RWPE2 (cell line): ENCODE results near the gene HSPB2.

Experiments
- ATAC-seq: fragments of 200-7000 bp; cut with Tn5 transposase; 3 replicates; pipeline ENCODE4 v1.9.1; 2021; ENCODE audit warnings: low read depth
- DNase-seq: peaks from one replicate; pipeline ENCODE4 v3.0.0-alpha.2; 2020; ENCODE audit warnings: low spot score
- H3K27ac ChIP-seq: fragments of 450-650 bp; 2 replicates; pipeline ENCODE4 v1.5.1; 2017; ENCODE audit warnings: mild to moderate bottlenecking; ENCODE audit not compliant: poor library complexity, severe bottlenecking
- H3K27me3 ChIP-seq: fragments of 250-450 bp; sonication (Bioruptor Pico); 2 replicates; pipeline ENCODE4 v1.5.1; 2021; ENCODE audit warnings: mild to moderate bottlenecking, moderate library complexity; ENCODE audit not compliant: insufficient read depth, poor library complexity, severe bottlenecking
- H3K36me3 ChIP-seq: fragments of 250-450 bp; sonication (Bioruptor Pico); 2 replicates; pipeline ENCODE4 v1.5.1; 2020; ENCODE audit warnings: low read depth, mild to moderate bottlenecking, moderate library complexity
- H3K4me1 ChIP-seq: fragments of 250-450 bp; sonication (Bioruptor Pico); 2 replicates; pipeline ENCODE4 v1.5.1; 2021; ENCODE audit warnings: mild to moderate bottlenecking, moderate library complexity; ENCODE audit not compliant: insufficient read depth, poor library complexity, severe bottlenecking
- H3K4me3 ChIP-seq: fragments of 250-450 bp; sonication (Bioruptor Pico); 2 replicates; pipeline ENCODE4 v1.5.1; 2021; ENCODE audit warnings: mild to moderate bottlenecking, moderate library complexity; ENCODE audit not compliant: severe bottlenecking
- H3K9me3 ChIP-seq: fragments of 250-450 bp; sonication (Bioruptor Pico); 2 replicates; pipeline ENCODE4 v1.5.1; 2021; ENCODE audit warnings: mild to moderate bottlenecking, moderate library complexity; ENCODE audit not compliant: severe bottlenecking
- CTCF ChIP-seq: fragments of 450-650 bp; IDR thresholded peaks from one replicate; pipeline ENCODE4 v1.5.1; 2017; ENCODE audit warnings: mild to moderate bottlenecking, moderate library complexity; ENCODE audit not compliant: poor library complexity, severe bottlenecking

HSPB2 gene

GRCh38 chr11:111937844-111938243 lies 25.3 kb downstream of the HSPB2 start:
- DNase-seq (no peak), ATAC-seq (no peak)
- peaks cover 33% of the 10 kb centered on the region for H3K4me1 ChIP-seq
- H3K27ac ChIP-seq = peak overlapping the region; percentile 97
- H3K9me3 ChIP-seq = no peaks in the 10 kb centered on the region
- no peak for TF ChIP-seq CTCF
- H3K36me3 ChIP-seq = no peaks in the 10 kb centered on the region
- H3K4me3 ChIP-seq = peak overlapping the region; percentile 40
- no peaks in the 10 kb centered on the region for H3K27me3 ChIP-seq

- Histone ChIP-seq H3K36me3 (no peaks in the 10 kb centered on the region), H3K27ac (peak overlapping the region; percentile 97), H3K27me3 (no peaks in the 10 kb centered on the region), H3K9me3 (no peaks in the 10 kb centered on the region), H3K4me3 (no peak overlapping the region), H3K4me1 (peaks cover 41% of the 10 kb centered on the region)
- no peak for TF ChIP-seq CTCF
- peak; percentile 30; the same call in 2 of the 3 replicates for ATAC-seq
- DNase-seq = no peak
Observed at GRCh38 chr11:111938687-111939160, 26.2 kb downstream of the HSPB2 start.

GRCh38 chr11:111939836-111940604 lies 27.5 kb downstream of the HSPB2 start:
- peak overlapping the region; percentile 97 for H3K27ac ChIP-seq
- DNase-seq = no peak
- peak; percentile 55 for ATAC-seq
- H3K4me1 ChIP-seq = peaks cover 54% of the 10 kb centered on the region
- H3K9me3 ChIP-seq = no peaks in the 10 kb centered on the region
- H3K4me3 ChIP-seq = no peak overlapping the region
- H3K27me3 ChIP-seq = no peaks in the 10 kb centered on the region
- H3K36me3 ChIP-seq = no peaks in the 10 kb centered on the region
- no peak for TF ChIP-seq CTCF

- peaks cover 59% of the 10 kb centered on the region for H3K4me1 ChIP-seq
- H3K27me3 ChIP-seq = no peaks in the 10 kb centered on the region
- DNase-seq (peak; percentile 71), ATAC-seq (peak; percentile 36; the same call in 2 of the 3 replicates)
- H3K27ac ChIP-seq = peak overlapping the region; percentile 97
- H3K36me3 ChIP-seq = no peaks in the 10 kb centered on the region
- H3K4me3 ChIP-seq = no peak overlapping the region
- no peak for TF ChIP-seq CTCF
- no peaks in the 10 kb centered on the region for H3K9me3 ChIP-seq
Observed at GRCh38 chr11:111941963-111942362, 29.4 kb downstream of the HSPB2 start.

- H3K27ac ChIP-seq = peak overlapping the region; percentile 97
- no peaks in the 10 kb centered on the region for H3K27me3 ChIP-seq
- no peaks in the 10 kb centered on the region for H3K36me3 ChIP-seq
- peak; percentile 63 for ATAC-seq
- no peaks in the 10 kb centered on the region for H3K9me3 ChIP-seq
- peaks cover 55% of the 10 kb centered on the region for H3K4me1 ChIP-seq
- no peak overlapping the region for H3K4me3 ChIP-seq
- no peak for TF ChIP-seq CTCF
- DNase-seq = no peak
Observed at GRCh38 chr11:111942829-111943228, 30.3 kb downstream of the HSPB2 start.
